BE2C (cell line): ENCODE data around the gene SLC25A29.

Source experiments
- DNase-seq: peaks from one replicate; pipeline ENCODE4 v3.0.0-alpha.2; 2020
- H3K27me3 ChIP-seq: fragments of 250-450 bp; sonication (Bioruptor Pico); 2 replicates; pipeline ENCODE4 v1.5.1; 2020; ENCODE audit warnings: mild to moderate bottlenecking
- H3K36me3 ChIP-seq: fragments of 250-450 bp; sonication (Bioruptor Pico); 2 replicates; pipeline ENCODE4 v1.5.1; 2020; ENCODE audit warnings: mild to moderate bottlenecking
- H3K4me1 ChIP-seq: fragments of 250-450 bp; sonication (Bioruptor Pico); 2 replicates; pipeline ENCODE4 v1.5.1; 2020
- H3K4me3 ChIP-seq: 2 replicates; pipeline ENCODE4 v1.5.1; 2011; ENCODE audit warnings: low read depth, low read length
- H3K9me3 ChIP-seq: fragments of 250-450 bp; sonication (Bioruptor Pico); 2 replicates; pipeline ENCODE4 v1.5.1; 2020
- TF ChIP-seq, protein P1 (sequence below): IDR thresholded peaks from 2 replicates; pipeline ENCODE4 v1.5.1; 2012; ENCODE audit warnings: mild to moderate bottlenecking, low read depth, low read length

Gene SLC25A29

DNA sequence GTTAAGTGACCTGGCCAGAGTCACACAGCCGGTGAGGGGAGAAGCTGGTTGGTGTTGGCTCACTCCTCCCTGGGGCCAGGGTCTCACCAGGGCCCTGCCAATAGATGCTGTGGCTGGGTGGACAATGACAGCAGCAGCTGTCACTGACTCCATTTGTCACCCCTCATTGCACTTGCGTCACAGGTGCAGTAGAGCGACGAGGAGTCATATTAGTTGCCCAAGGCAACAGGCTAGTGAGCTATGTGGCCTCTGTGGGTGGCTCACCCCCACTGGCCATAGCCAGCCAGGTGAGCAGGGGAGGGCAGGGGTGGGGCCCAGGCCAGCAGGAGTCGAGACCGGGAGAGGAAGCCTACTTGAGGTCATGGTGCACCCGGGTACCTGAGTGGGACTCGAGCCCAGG is 26.6 kb upstream of the SLC25A29 start:
- Histone ChIP-seq H3K27me3 (no peaks in the 10 kb centered on the region), H3K36me3 (peaks cover 12% of the 10 kb centered on the region), H3K4me3 (no peak overlapping the region), H3K9me3 (no peaks in the 10 kb centered on the region), H3K4me1 (no peaks in the 10 kb centered on the region)
- no peak for DNase-seq
- TF ChIP-seq, protein P1, sequence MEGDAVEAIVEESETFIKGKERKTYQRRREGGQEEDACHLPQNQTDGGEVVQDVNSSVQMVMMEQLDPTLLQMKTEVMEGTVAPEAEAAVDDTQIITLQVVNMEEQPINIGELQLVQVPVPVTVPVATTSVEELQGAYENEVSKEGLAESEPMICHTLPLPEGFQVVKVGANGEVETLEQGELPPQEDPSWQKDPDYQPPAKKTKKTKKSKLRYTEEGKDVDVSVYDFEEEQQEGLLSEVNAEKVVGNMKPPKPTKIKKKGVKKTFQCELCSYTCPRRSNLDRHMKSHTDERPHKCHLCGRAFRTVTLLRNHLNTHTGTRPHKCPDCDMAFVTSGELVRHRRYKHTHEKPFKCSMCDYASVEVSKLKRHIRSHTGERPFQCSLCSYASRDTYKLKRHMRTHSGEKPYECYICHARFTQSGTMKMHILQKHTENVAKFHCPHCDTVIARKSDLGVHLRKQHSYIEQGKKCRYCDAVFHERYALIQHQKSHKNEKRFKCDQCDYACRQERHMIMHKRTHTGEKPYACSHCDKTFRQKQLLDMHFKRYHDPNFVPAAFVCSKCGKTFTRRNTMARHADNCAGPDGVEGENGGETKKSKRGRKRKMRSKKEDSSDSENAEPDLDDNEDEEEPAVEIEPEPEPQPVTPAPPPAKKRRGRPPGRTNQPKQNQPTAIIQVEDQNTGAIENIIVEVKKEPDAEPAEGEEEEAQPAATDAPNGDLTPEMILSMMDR, result no peak

DNA sequence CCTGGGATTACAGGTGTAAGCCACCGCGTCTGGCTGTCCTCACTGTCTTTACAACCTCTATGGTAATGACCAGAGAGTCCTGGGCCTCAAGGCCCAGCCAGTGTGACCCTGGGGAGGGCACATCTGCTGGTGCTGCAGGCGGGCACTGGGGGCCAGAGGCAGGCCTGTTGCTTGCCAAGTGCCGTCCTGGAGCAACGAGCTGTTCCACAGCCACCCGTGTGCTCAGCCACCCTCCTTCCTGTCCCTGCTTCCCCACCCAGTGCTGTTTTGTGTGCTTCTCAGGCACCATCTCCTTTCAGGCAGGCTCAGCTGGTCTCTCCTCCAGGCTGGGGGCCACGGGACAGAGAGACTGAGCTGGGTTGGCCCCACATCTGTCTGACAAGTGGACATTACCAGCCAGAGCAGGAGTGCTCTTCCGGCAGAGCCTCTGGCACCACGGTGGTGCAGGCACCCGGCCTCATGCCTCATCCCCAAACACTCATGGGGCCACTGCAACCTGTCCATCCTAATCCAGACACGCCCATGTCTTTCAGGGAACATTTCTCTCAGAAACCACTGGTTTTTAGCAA is 25.9 kb upstream of the SLC25A29 start:
- no peak overlapping the region for H3K4me3 ChIP-seq
- TF ChIP-seq, protein P1, result no peak
- H3K9me3 ChIP-seq, result no peaks in the 10 kb centered on the region
- no peak for DNase-seq
- no peaks in the 10 kb centered on the region for H3K27me3 ChIP-seq
- H3K4me1 ChIP-seq, result no peaks in the 10 kb centered on the region
- peaks cover 9% of the 10 kb centered on the region for H3K36me3 ChIP-seq

DNA sequence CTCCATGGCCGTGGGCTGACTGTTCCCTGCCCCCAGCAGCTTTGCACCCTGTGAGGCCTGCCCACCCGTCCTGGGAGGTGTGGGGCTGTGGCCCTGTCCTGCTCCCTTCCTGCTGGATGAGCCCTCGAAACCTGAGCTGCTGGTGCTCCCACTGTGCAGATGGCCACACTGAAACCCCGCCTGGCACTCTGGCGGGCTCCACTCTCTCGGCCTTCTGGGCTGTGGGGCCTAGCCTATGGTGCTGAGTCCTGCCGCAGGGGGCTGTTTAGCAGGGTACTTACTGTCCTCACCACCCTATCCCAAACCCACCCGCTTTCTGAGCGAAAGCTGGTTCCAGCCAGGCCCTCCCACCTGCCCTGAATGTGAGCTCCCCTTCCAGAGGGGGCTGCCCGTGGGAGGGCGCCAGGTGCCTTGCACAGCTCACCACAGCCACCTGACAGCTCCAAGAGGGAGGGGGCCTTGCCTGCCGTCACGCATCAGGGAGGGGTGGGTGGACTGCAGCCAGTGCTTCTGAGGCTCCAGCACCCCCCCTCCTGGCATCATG is 24.2 kb upstream of the SLC25A29 start:
- H3K4me1 ChIP-seq, result no peaks in the 10 kb centered on the region
- no peak overlapping the region for H3K4me3 ChIP-seq
- H3K27me3 ChIP-seq, result no peaks in the 10 kb centered on the region
- H3K9me3 ChIP-seq, result no peaks in the 10 kb centered on the region
- DNase-seq, result no peak
- TF ChIP-seq, protein P1, result no peak
- H3K36me3 ChIP-seq, result no peaks in the 10 kb centered on the region; the same call in 1 of the 2 replicates

DNA sequence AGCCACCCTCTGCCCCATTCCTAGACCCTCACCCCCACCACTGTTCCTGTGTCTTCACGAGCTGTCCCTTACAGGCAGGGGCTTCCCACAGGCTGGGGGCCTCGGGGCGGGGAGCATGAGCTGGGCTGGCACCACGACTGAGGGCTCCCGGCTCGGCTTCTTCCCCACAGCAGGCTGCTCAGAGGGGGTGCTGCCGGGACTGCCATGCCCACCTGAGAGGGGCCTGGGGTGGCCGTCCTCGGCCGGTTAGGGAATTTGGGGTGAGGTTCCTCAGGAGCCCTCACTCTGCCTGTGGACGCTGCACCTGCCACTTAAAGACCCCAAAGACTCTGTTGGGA is 23.7 kb upstream of the SLC25A29 start:
- no peaks in the 10 kb centered on the region; the same call in 1 of the 2 replicates for H3K36me3 ChIP-seq
- no peaks in the 10 kb centered on the region for H3K27me3 ChIP-seq
- H3K4me1 ChIP-seq, result no peaks in the 10 kb centered on the region
- no peak for DNase-seq
- no peak overlapping the region for H3K4me3 ChIP-seq
- TF ChIP-seq, protein P1, result no peak
- no peaks in the 10 kb centered on the region for H3K9me3 ChIP-seq

DNA sequence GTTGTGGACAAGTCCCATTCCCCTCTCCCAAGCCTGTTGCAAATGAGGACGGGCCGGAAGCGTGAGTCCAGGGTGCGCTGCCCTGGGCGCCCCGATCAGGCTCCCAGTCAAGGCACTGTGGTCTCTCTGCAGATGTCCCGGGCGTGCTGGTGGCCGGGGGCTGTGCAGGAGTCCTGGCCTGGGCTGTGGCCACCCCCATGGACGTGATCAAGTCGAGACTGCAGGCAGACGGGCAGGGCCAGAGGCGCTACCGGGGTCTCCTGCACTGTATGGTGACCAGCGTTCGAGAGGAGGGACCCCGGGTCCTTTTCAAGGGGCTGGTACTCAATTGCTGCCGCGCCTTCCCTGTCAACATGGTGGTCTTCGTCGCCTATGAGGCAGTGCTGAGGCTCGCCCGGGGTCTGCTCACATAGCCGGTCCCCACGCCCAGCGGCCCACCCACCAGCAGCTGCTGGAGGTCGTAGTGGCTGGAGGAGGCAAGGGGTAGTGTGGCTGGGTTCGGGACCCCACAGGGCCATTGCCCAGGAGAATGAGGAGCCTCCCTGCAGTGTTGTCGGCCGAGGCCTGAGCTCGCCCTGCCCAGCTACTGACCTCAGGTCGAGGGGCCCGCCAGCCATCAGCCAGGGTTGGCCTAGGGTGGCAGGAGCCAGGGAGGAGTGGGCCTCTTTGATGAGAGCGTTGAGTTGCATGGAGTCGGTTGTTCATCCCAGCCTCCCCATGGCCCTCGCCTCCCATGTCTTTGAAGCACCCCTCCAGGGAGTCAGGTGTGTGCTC is 23.2 kb upstream of the SLC25A29 start:
- TF ChIP-seq, protein P1, result no peak
- H3K9me3 ChIP-seq, result no peaks in the 10 kb centered on the region
- no peaks in the 10 kb centered on the region; the same call in 1 of the 2 replicates for H3K36me3 ChIP-seq
- no peak overlapping the region for H3K4me3 ChIP-seq
- DNase-seq, result no peak
- no peaks in the 10 kb centered on the region for H3K27me3 ChIP-seq
- no peaks in the 10 kb centered on the region for H3K4me1 ChIP-seq
